H1 (cell line): ENCODE data around the gene ZNF148. TPM values are rescaled to one million over a fixed set of nuclear protein-coding genes. Genes with fewer than 3 reads are reported as not detected.

Source experiments
- CTCF ChIA-PET: fragments of 300-600 bp; sonication (Branson Sonifier 250); formaldehyde crosslinking; loops from one replicate; lab custom pipeline; 2021; ENCODE audit not compliant: partially characterized antibody; lab: Charles Lee
- POLR2A ChIA-PET: fragments of 300-600 bp; sonication (Branson Sonifier 250); formaldehyde crosslinking; loops from one replicate; lab custom pipeline; 2021; ENCODE audit warnings: inconsistent platforms; ENCODE audit not compliant: partially characterized antibody; lab: Charles Lee
- DNase-seq, 2 experiments: peaks; one replicate each; pipeline versions ENCODE4 v3.0.0 to v3.0.0-alpha.2; 2010 to 2022; ENCODE audit warnings: low spot score in 2 of 2, low read depth in 1 of 2, mixed read lengths in 1 of 2
- FAIRE-seq: peaks from 2 replicates; lab custom pipeline; 2011; peaks lifted over from hg19 to GRCh38; lab: Jason Lieb, UNC
- H2AFZ ChIP-seq: 2 replicates; pipeline ENCODE4 v1.8.1; 2012; ENCODE audit warnings: low read length, inconsistent platforms
- H2AK5ac ChIP-seq: 2 replicates; pipeline ENCODE4 v1.6.1; 2013; ENCODE audit warnings: low read depth, low read length
- H2BK120ac ChIP-seq: replicated peaks from 2 replicates; pipeline ENCODE3; 2013; ENCODE audit warnings: low read depth, low read length, inconsistent platforms
- H2BK12ac ChIP-seq: 2 replicates; pipeline ENCODE4 v1.6.1; 2013; ENCODE audit warnings: low read depth, low read length
- H2BK15ac ChIP-seq: 2 replicates; pipeline ENCODE4 v1.6.1; 2013; ENCODE audit warnings: low read length
- H2BK20ac ChIP-seq: 2 replicates; pipeline ENCODE4 v1.6.1; 2013; ENCODE audit warnings: low read length
- H2BK5ac ChIP-seq: 2 replicates; pipeline ENCODE4 v1.6.1; 2013; ENCODE audit warnings: low read depth, low read length
- H3K14ac ChIP-seq: 2 replicates; pipeline ENCODE4 v1.6.1; 2013; ENCODE audit warnings: inconsistent platforms; ENCODE audit not compliant: insufficient read length
- H3K18ac ChIP-seq: 2 replicates; pipeline ENCODE4 v1.6.1; 2013; ENCODE audit warnings: low read length; ENCODE audit errors: extremely low read depth
- H3K23ac ChIP-seq: 2 replicates; pipeline ENCODE4 v1.6.1; 2013; ENCODE audit warnings: inconsistent platforms; ENCODE audit not compliant: insufficient read length
- H3K23me2 ChIP-seq: 2 replicates; pipeline ENCODE4 v1.6.1; 2013; ENCODE audit warnings: low read depth, low read length
- H3K27ac ChIP-seq: 2 replicates; pipeline ENCODE4 v1.6.1; 2011; ENCODE audit warnings: low read depth, low read length, inconsistent platforms
- H3K27me3 ChIP-seq, 4 experiments: replicated peaks in 1 of 4; 1 replicate in 1 of 4; 2 replicates in 3 of 4; pipeline versions ENCODE4 v1.6.1 to v1.8.1; 2011 to 2013; ENCODE audit warnings: low read length in 3 of 4, mild to moderate bottlenecking in 3 of 4, inconsistent platforms in 2 of 4, mixed read lengths in 2 of 4, moderate library complexity in 1 of 4; ENCODE audit not compliant: control insufficient read depth in 3 of 4, insufficient read depth in 3 of 4; ENCODE audit errors: extremely low read depth in 1 of 4
- H3K36me3 ChIP-seq, 4 experiments: 2 replicates each; pipeline versions ENCODE4 v1.6.1 to v1.8.1; 2011 to 2013; ENCODE audit warnings: mild to moderate bottlenecking in 4 of 4, low read length in 3 of 4, moderate library complexity in 2 of 4, control low read depth in 1 of 4, inconsistent platforms in 1 of 4; ENCODE audit not compliant: insufficient read depth in 4 of 4, control insufficient read depth in 2 of 4
- H3K4ac ChIP-seq: replicated peaks from 2 replicates; pipeline ENCODE3; 2013; ENCODE audit warnings: low read length, low read depth, mixed read lengths, inconsistent platforms; ENCODE audit not compliant: insufficient read length
- H3K4me1 ChIP-seq, 4 experiments: replicated peaks in 1 of 4; 1 replicate in 1 of 4; 2 replicates in 3 of 4; pipeline versions ENCODE4 v1.6.1 to v1.8.1; 2011 to 2013; ENCODE audit warnings: low read length in 3 of 4, inconsistent platforms in 2 of 4, mixed read lengths in 1 of 4; ENCODE audit not compliant: insufficient read depth in 4 of 4, control insufficient read depth in 3 of 4
- H3K4me2 ChIP-seq, 2 experiments: 2 replicates each; pipeline versions ENCODE4 v1.6.1 to v1.8.1; 2011 to 2013; ENCODE audit warnings: low read depth in 2 of 2, low read length in 2 of 2, control low read depth in 1 of 2, inconsistent platforms in 1 of 2, mild to moderate bottlenecking in 1 of 2; ENCODE audit not compliant: insufficient read depth in 1 of 2
- H3K4me3 ChIP-seq, 4 experiments: fragments of 200-600, 300-600 bp in 1 of 4; sonication (generic), shearing (Covaris generic), sonication (Bioruptor Twin) in 1 of 4; 2 replicates each; pipeline versions ENCODE4 v1.5.1 to v1.8.1; 2011 to 2016; ENCODE audit warnings: low read length in 4 of 4, low read depth in 3 of 4, control low read depth in 2 of 4, inconsistent platforms in 2 of 4, mild to moderate bottlenecking in 2 of 4, mixed read lengths in 1 of 4, moderate library complexity in 1 of 4; ENCODE audit not compliant: insufficient read depth in 2 of 4; ENCODE audit errors: extremely low read depth in 1 of 4
- H3K56ac ChIP-seq: replicated peaks from 2 replicates; pipeline ENCODE3; 2013; ENCODE audit warnings: low read depth, mild to moderate bottlenecking, mixed read lengths, low read length, inconsistent platforms; ENCODE audit not compliant: insufficient read length
- H3K79me1 ChIP-seq: 2 replicates; pipeline ENCODE4 v1.6.1; 2013; ENCODE audit warnings: low read depth, low read length, control low read depth
- H3K79me2 ChIP-seq, 2 experiments: 2 replicates each; pipeline versions ENCODE4 v1.6.1 to v1.8.1; 2012 to 2013; ENCODE audit warnings: low read length in 2 of 2, mild to moderate bottlenecking in 2 of 2, inconsistent platforms in 1 of 2; ENCODE audit not compliant: insufficient read depth in 2 of 2, control insufficient read depth in 1 of 2
- H3K9ac ChIP-seq, 4 experiments: replicated peaks in 1 of 4; 1 replicate in 1 of 4; 2 replicates in 3 of 4; pipeline versions ENCODE4 v1.6.1 to v1.8.1; 2011 to 2013; ENCODE audit warnings: low read depth in 3 of 4, low read length in 3 of 4, control low read depth in 2 of 4, mild to moderate bottlenecking in 2 of 4, moderate library complexity in 2 of 4, inconsistent platforms in 1 of 4; ENCODE audit errors: extremely low read depth in 1 of 4
- H3K9me3 ChIP-seq, 2 experiments: 2 replicates each; pipeline versions ENCODE4 v1.6.1 to v1.8.1; 2012 to 2013; ENCODE audit warnings: mild to moderate bottlenecking in 2 of 2, moderate library complexity in 2 of 2, control low read depth in 1 of 2, inconsistent platforms in 1 of 2, low read depth in 1 of 2, low read length in 1 of 2, mixed read lengths in 1 of 2; ENCODE audit not compliant: insufficient read depth in 2 of 2
- H4K20me1 ChIP-seq, 2 experiments: replicated peaks in 1 of 2; 2 replicates each; pipeline versions ENCODE3 to v1.8.1; 2011 to 2013; ENCODE audit warnings: inconsistent platforms in 2 of 2, low read length in 2 of 2, mild to moderate bottlenecking in 1 of 2; ENCODE audit not compliant: insufficient read depth in 2 of 2, control insufficient read depth in 1 of 2
- H4K5ac ChIP-seq: 2 replicates; pipeline ENCODE4 v1.6.1; 2013; ENCODE audit warnings: low read length, low read depth, mixed read lengths, inconsistent platforms; ENCODE audit not compliant: insufficient read length
- H4K8ac ChIP-seq: 2 replicates; pipeline ENCODE4 v1.8.0; 2013; ENCODE audit warnings: mild to moderate bottlenecking, moderate library complexity, low read length, inconsistent platforms; ENCODE audit not compliant: insufficient read depth; ENCODE audit errors: extremely low read depth
- H4K91ac ChIP-seq: replicated peaks from 2 replicates; pipeline ENCODE3; 2013; ENCODE audit warnings: low read length, mixed read lengths, inconsistent platforms; ENCODE audit not compliant: insufficient read length
- GABPA ChIP-seq: IDR thresholded peaks from 2 replicates; pipeline ENCODE4 v1.6.1; 2011; ENCODE audit warnings: mild to moderate bottlenecking, low read length, moderate library complexity, borderline replicate concordance; ENCODE audit not compliant: insufficient read depth
- KDM1A ChIP-seq: fragments of 200-600, 300-600 bp; sonication (generic); IDR thresholded peaks from 2 replicates; pipeline ENCODE4 v1.7.1; 2016; ENCODE audit warnings: mild to moderate bottlenecking, low read length, borderline replicate concordance
- WGBS, 2 experiments: shearing (Covaris generic) in 1 of 2; methylation state at CpG; one replicate each; pipeline versions ENCODE4 v1.1.6 to v1.1.7; 2013 to 2015; ENCODE audit warnings: low lambda C conversion rate in 2 of 2, mixed read lengths in 2 of 2, inconsistent platforms in 1 of 2, low coverage in 1 of 2, missing lambda C conversion rate in 1 of 2; ENCODE audit not compliant: insufficient replicate concordance in 2 of 2, insufficient coverage in 1 of 2, insufficient read length in 1 of 2; ENCODE audit errors: extremely low coverage in 1 of 2, missing lambda C conversion rate in 1 of 2; 5-methylcytosine and 5-hydroxymethylcytosine counted together
- polyA plus RNA-seq, 7 experiments: library from polyadenylated mRNA; depleted of rRNA in 3 of 7; stranded (reverse) in 5 of 7; unstranded in 2 of 7; fragments of >200 nt in 5 of 7; fragments of 200-250 nt in 2 of 7; gene quantifications; 1 replicate in 5 of 7; 2 replicates in 1 of 7; 4 replicates in 1 of 7; pipeline versions ENCODE4 v1.2.1 to v1.2.3, GENCODE V29; 2011 to 2013; ENCODE audit warnings: missing spikeins in 2 of 7, mixed read lengths in 2 of 7
- total RNA-seq: library from RNA; stranded (reverse); fragmentation: NEBNext Ultra II Directional; extraction: Animal tissue kit (Norgen Biotek cat#: 25700); gene quantifications from 2 replicates; pipeline ENCODE4 v1.2.1, GENCODE V29; 2021

The ZNF148 gene
- total and polyA plus RNA-seq, 2 of the 8 experiments (the other 6 are each of a cell fraction or from before 2014, with no cell fraction given), result 3.7 to 22.6 TPM

- 81% methylated on average over 2 of the region's 2 CpGs; no CpG with 5 or more reads in 1 of the 2 experiments for WGBS, 2 experiments
- Histone ChIP-seq H3K4me2 (no peak overlapping the region), H3K9ac (no peak overlapping the region), H2BK12ac (no peak overlapping the region), H3K23ac (no peak overlapping the region), H3K4ac (no peak overlapping the region), H3K56ac (no peak overlapping the region), H2BK20ac (no peak overlapping the region), H2BK120ac (no peak overlapping the region), H2BK15ac (no peak overlapping the region), H3K23me2 (no peaks in the 10 kb centered on the region; the same call in 1 of the 2 replicates), H3K14ac (no peak overlapping the region), H3K36me3 (peaks cover 0 to 3% (median 0%) of the 10 kb centered on the region in 4 experiments; a peak in 1 of 8 replicates), H3K9me3 (no peaks in the 10 kb centered on the region), H4K20me1 (peaks cover 0 to 2% of the 10 kb centered on the region in 2 experiments), H4K91ac (no peak overlapping the region), H3K18ac (no peak overlapping the region), H3K79me1 (no peaks in the 10 kb centered on the region), H3K27ac (no peak overlapping the region), H4K8ac (no peak overlapping the region), H3K4me3 (no peak overlapping the region), H2AK5ac (no peak overlapping the region), H3K27me3 (no peaks in the 10 kb centered on the region), H2BK5ac (no peak overlapping the region), H3K4me1 (peaks cover 0 to 2% (median 0%) of the 10 kb centered on the region in 4 experiments; a peak in 1 of 7 replicates), H3K79me2 (no peaks in the 10 kb centered on the region; a peak in 1 of 4 replicates), H2AFZ (no peak overlapping the region), H4K5ac (no peak overlapping the region)
- DNase-seq (no peak), FAIRE-seq (no peak)
- ChIA-PET CTCF (no interaction called here), POLR2A (no interaction called here)
- TF ChIP-seq GABPA, result no peak
- 0 out of 2 replicates have a peak, but pooled peaks have one; percentile 31 for TF ChIP-seq KDM1A
Observed at GRCh38 chr3:125287248-125287647, 87.9 kb downstream of the ZNF148 start.
